C4-2B (cell line): ENCODE results near the gene OSBPL5.

Experiments used
- CTCF ChIP-seq: fragments of 450-650 bp; conservative IDR thresholded peaks from 2 replicates; pipeline ENCODE4 v1.5.1; 2017; ENCODE audit warnings: mild to moderate bottlenecking
- ZFX ChIP-seq: fragments of 450-650 bp; IDR thresholded peaks from 2 replicates; pipeline ENCODE4 v1.6.1; 2017

DNA sequence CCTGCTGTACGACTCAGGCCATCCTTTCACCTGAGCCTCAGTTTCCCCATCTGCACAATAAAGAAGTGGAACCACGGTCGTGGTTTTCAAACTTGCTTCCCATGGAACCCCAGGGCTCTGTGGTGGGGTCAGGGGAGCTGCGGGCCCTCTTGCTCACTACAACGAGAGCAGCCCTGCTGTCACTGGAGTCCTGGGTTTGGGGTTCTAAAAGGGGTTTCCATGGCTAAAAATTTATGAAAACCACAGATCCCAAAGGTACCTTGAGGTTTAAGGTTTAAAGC is 62.5 kb downstream of the OSBPL5 start:
- TF ChIP-seq CTCF = no peak
- no peak for TF ChIP-seq ZFX
